ENCODE results near the gene IBSP.

IBSP gene

GRCh38 chr4:87838890-87839591 is 39.7 kb downstream of the IBSP start:
- peak; percentile 4 for DNase-seq

DNA sequence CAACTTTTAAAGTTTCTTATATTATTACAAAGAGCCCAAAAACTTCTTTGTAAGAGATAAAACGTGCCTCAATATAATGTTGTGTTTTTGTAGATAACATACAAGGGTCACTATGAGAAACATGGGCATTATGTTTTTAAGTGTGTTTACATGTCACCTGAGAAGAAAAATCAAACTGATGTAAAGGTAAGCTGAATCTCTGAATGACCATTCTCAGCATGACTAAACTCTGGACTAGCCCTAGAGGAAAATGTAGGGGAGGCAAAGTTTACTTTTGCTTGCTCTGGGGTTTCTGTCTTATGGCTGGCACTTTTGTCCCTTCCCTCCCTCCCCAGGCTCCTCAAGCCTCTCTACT is 40.2 kb downstream of the IBSP start:
- no peak for DNase-seq

GRCh38 chr4:87840149-87840548 is 40.8 kb downstream of the IBSP start:
- DNase-seq: no peak

- DNase-seq: no peak
Observed at GRCh38 chr4:87843936-87844335, 44.6 kb downstream of the IBSP start.

DNA sequence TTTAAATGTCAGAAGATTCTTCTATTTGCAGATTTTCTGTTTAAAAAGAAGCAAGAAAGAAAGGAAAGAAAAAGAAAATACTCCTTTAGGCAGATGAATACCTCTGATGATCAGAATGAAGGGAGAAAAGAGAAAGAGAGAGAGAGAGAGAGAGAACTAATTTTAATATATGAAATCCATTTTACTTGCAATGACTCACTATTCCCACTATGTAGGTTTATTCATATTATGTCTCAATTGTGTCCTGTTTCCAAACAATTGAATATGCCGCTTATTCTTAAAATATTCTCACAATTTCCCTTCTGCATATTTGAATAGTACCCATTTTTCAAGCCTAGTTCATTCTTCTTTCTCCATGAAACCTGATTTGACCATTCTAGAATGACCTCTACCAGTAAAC is 45.1 kb downstream of the IBSP start:
- no peak for DNase-seq

DNA sequence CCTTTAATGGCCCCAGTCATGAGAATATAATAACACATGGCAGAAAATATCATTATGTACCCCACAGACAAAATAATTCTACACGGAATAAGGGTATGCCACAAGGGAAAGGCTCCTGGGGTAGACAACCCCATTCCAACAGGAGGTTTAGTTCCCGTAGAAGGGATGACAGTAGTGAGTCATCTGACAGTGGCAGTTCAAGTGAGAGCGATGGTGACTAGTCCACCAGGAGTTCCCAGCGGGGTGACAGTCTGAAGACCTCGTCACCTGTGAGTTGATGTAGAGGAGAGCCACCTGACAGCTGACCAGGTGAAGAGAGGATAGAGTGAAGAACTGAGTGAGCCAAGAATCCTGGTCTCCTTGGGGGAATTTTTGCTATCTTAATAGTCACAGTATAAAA is 46.9 kb downstream of the IBSP start:
- no peak for DNase-seq

DNA sequence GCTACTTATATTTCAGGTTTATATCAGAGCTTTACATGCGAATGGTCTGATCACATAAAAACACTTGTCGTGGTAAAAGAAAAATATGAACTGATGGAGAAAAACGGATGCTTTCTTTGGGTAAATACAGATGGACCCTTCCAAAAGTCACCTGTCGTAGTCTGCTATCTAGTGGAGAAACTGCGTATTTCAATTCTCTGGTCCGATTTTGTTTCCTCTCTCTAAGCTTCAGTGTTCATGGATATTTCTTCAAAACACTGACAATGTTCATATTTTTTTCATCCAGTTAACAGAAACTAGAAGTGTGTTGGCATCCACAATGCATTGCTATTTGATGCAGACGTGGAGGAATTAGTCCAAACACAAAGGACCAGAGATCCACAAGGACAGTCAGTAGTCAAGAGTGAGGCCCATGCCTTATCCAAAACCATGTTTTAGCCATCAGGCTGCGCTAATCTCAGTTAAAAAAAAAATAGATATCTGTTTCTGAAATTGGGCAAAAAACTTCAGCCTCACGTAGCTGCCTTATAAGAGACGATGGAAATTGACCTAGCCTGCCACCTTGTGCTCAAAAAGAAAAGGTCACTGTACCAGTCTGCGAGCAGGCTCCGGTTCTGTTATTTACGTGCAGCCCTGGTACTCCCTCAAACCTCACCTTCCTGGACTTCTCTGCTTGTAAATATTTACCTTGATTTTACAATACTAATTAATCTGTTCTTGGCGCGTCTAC is 49.4 kb downstream of the IBSP start:
- DNase-seq: peak; percentile 7

DNA sequence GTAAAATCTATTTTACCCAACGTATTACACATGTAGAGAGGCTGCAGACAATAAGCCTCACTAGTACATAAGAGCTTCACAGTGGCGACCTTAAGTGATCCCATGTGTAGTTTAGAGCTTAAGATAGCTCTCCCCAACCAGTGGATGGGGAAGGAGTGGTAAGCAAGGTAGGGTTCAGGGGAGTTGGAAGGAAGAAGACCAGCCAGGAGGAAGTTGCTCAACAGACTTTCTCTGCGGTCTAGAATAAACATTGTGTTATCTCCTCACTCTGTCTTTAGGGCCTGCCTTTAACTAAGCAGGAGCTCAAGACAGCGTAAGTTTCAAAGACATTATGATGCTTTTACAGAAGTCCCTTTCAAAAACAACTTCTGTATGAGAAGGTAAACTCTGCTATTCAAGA is 50.3 kb downstream of the IBSP start:
- no peak for DNase-seq

DNA sequence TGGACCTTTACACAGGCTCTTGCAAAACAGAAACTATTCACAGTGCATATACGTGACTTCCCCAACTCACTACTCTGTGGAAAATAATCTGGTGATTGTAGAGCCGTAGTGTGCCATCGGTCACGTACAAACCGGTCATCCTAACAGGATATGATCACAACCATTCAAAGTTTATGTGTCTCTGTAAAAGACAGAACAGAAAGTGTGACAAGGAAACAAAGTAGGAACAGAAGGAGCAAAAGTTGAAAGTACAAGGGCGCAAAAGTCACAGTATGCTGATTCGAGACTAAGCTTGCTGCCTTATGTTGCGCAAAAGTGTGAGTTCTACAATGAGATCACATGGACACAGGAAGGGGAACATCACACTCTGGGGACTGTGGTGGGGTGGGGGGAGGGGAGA is 52.0 kb downstream of the IBSP start:
- no peak for DNase-seq

- no peak for DNase-seq
Observed at GRCh38 chr4:87851953-87852352, 52.6 kb downstream of the IBSP start.

DNA sequence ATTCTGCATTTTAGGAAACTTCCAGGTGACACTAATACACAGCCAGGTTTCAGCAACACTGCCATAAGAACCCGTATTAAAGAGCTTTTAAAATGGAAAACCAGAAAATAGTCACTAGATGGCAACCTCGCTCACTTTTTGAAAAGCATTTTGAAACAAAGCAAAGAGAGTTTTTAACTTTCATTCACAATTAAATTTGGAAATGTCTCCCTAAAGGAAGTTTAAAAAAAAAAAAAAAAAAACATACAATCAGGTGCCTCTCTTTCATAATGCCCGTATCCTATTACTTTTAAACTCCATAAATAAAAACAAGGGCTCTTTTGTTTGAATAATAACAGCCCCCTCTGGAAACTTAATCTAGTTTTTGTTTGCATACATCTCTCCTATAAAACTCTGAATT is 53.8 kb downstream of the IBSP start:
- no peak for DNase-seq

GRCh38 chr4:87853891-87854290 is 54.5 kb downstream of the IBSP start:
- no peak for DNase-seq

DNA sequence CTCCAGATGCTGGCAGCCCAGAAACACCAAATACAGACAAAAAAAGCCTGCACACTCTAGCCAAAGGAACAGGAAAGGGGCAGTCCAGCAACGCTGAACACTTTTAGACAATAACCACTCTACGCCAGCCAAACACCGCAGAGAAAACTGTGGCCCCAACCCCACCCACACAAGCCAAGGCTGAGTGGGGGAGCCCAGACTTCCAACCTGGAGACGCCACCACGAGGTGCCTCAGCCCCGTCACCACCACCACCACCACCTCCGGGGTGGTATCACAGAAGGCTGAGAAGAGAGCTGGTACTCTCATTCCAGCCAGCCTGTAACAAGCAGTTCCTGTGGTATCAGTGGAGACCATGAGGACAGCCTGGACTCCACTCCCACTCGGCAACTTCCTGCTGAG is 56.2 kb downstream of the IBSP start:
- DNase-seq: no peak

DNA sequence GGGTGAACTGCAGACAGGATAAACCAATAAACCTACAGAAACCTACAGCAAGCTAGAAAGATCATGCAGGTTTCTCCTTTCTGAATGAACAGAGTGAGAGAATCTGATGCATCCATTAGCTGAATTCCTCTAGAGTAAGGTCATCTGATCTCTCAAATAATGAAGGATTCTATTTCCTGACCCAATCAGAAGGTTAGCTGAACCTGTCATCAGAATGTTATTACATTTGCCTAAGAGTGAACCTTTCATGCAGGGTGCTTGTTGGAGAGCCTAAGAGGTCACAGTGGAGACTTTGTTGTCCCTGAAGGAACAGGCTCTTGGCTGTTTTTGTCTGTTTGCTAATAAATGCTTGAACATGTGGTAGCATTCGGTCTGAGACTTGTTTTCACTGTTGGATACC is 57.5 kb downstream of the IBSP start:
- DNase-seq: no peak

DNA sequence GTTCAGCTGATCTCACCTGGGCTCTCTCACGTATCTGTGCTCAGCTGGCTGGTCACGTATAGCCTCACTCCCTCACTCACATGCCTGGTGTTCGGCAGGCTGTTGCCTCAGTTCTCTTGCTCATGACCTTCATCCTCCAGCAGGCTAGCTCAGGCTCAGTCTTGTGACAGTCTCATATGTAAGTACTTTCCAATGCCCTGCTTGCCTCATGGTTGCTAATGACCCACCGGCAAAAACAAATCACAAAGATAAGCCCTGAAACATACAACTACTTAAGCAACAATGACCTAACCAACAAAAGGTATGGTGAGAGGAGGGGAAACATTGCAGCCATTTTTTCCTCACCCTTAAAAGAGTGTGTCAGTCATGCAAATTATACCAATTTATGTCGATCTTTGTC is 58.4 kb downstream of the IBSP start:
- DNase-seq: no peak
